Prostate gland (tissue), 2 donors: ENCODE measurements around the gene EMP2.

Experiments
- CTCF ChIP-seq, 4 experiments: fragments of 200-600 bp in 2 of 4; fragments of 450-650 bp in 2 of 4; sonication (generic) in 2 of 4; IDR thresholded peaks; 1 replicate in 3 of 4; 2 replicates in 1 of 4; pipeline ENCODE4 v1.5.1; 2016 to 2019; ENCODE audit warnings: antibody characterized with exemption in 4 of 4, mild to moderate bottlenecking in 2 of 4, moderate library complexity in 2 of 4
- POLR2A ChIP-seq: fragments of 450-650 bp; IDR thresholded peaks from one replicate; pipeline ENCODE4 v1.6.1; 2016; ENCODE audit warnings: antibody characterized with exemption, mild to moderate bottlenecking

- TF ChIP-seq CTCF (IDR thresholded peaks at IDR 0.05) (no peak), POLR2A (no peak)
These were observed 90.3 kb downstream of the EMP2 start for GRCh38 chr16:10490141-10490540.
